IMR-90 (cell line): ENCODE measurements around the gene RER1. TPM values are rescaled to one million over a fixed set of nuclear protein-coding genes. Genes with fewer than 3 reads are reported as not detected.

Experiments used
- ATAC-seq: fragments of 200-7000 bp; cut with Tn5 transposase; 2 replicates; pipeline ENCODE4 v1.9.1; 2020; ENCODE audit warnings: low read depth, mild to moderate bottlenecking, moderate library complexity
- BruUV-seq: library from RNA; stranded (reverse); fragments of 400-500 nt; replicated peaks from 2 replicates; lab custom pipeline; 2021; lab: Mats Ljungman, UMichigan
- CTCF ChIA-PET: fragments of 300-600 bp; formaldehyde crosslinking; extraction: SDS; loops from one replicate; lab custom pipeline; 2021; ENCODE audit warnings: antibody characterized with exemption; lab: Yijun Ruan, JAX
- POLR2A ChIA-PET: fragments of 300-600 bp; sonication (Branson Sonifier 250); formaldehyde crosslinking; loops from one replicate; lab custom pipeline; 2022; ENCODE audit warnings: antibody characterized with exemption; ENCODE audit not compliant: unreplicated experiment; lab: Charles Lee
- DNase-seq: peaks from one replicate; pipeline ENCODE4 v3.0.0; 2013
- H2AFZ ChIP-seq: replicated peaks from 2 replicates; pipeline ENCODE3; 2013; ENCODE audit warnings: low read length, mild to moderate bottlenecking; ENCODE audit not compliant: poor library complexity
- H2AK5ac ChIP-seq: 2 replicates; pipeline ENCODE4 v1.6.1; 2013; ENCODE audit warnings: low read depth, low read length, inconsistent platforms
- H2AK9ac ChIP-seq: replicated peaks from 2 replicates; pipeline ENCODE3; 2013; ENCODE audit warnings: mild to moderate bottlenecking, low read depth, low read length, moderate library complexity; ENCODE audit not compliant: poor library complexity
- H2BK120ac ChIP-seq: 2 replicates; pipeline ENCODE4 v1.6.1; 2013; ENCODE audit warnings: low read depth, low read length, inconsistent platforms
- H2BK15ac ChIP-seq: 3 replicates; pipeline ENCODE4 v1.6.1; 2013; ENCODE audit warnings: low read depth, low read length, inconsistent platforms
- H2BK20ac ChIP-seq: 2 replicates; pipeline ENCODE4 v1.6.1; 2013; ENCODE audit warnings: low read depth, mild to moderate bottlenecking, inconsistent platforms, low read length, moderate library complexity
- H2BK5ac ChIP-seq: 2 replicates; pipeline ENCODE4 v1.6.1; 2013; ENCODE audit warnings: mild to moderate bottlenecking, low read depth, low read length, inconsistent platforms; ENCODE audit not compliant: poor library complexity, severe bottlenecking
- H3K14ac ChIP-seq: replicated peaks from 2 replicates; pipeline ENCODE4 v1.6.1; 2013; ENCODE audit warnings: low read depth, low read length, inconsistent platforms
- H3K18ac ChIP-seq: 2 replicates; pipeline ENCODE4 v1.6.1; 2013; ENCODE audit warnings: low read depth, low read length, control low read depth
- H3K23ac ChIP-seq: 2 replicates; pipeline ENCODE4 v1.6.1; 2013; ENCODE audit warnings: low read depth, low read length, inconsistent platforms
- H3K27ac ChIP-seq: 2 replicates; pipeline ENCODE4 v1.5.1; 2013; ENCODE audit warnings: mild to moderate bottlenecking, control low read depth, low read length; ENCODE audit not compliant: insufficient read depth
- H3K27me3 ChIP-seq: 2 replicates; pipeline ENCODE4 v1.6.1; 2013; ENCODE audit warnings: low read length; ENCODE audit not compliant: control insufficient read depth, insufficient read depth
- H3K36me3 ChIP-seq: 2 replicates; pipeline ENCODE4 v1.6.1; 2013; ENCODE audit warnings: low read length, mixed read lengths; ENCODE audit not compliant: control insufficient read depth, insufficient read depth
- H3K4ac ChIP-seq: 2 replicates; pipeline ENCODE4 v1.6.1; 2013; ENCODE audit warnings: low read depth, low read length, inconsistent platforms
- H3K4me1 ChIP-seq: 2 replicates; pipeline ENCODE4 v1.6.1; 2013; ENCODE audit warnings: low read length, mixed read lengths; ENCODE audit not compliant: control insufficient read depth, insufficient read depth
- H3K4me2 ChIP-seq: 2 replicates; pipeline ENCODE4 v1.6.1; 2013; ENCODE audit warnings: low read depth, mild to moderate bottlenecking, control low read depth, low read length, moderate library complexity
- H3K4me3 ChIP-seq: 2 replicates; pipeline ENCODE4 v1.5.1; 2013; ENCODE audit warnings: low read depth, mild to moderate bottlenecking, control low read depth, low read length, moderate library complexity; ENCODE audit not compliant: insufficient read depth
- H3K56ac ChIP-seq: 2 replicates; pipeline ENCODE4 v1.6.1; 2013; ENCODE audit warnings: low read length, inconsistent platforms; ENCODE audit not compliant: insufficient read depth; ENCODE audit errors: extremely low read depth
- H3K79me1 ChIP-seq, 2 experiments: 2 replicates each; pipeline ENCODE4 v1.6.1; 2013; ENCODE audit warnings: low read length in 2 of 2, inconsistent platforms in 1 of 2, low read depth in 1 of 2
- H3K9ac ChIP-seq: 2 replicates; pipeline ENCODE4 v1.6.1; 2013; ENCODE audit warnings: low read depth, low read length, control low read depth
- H3K9me1 ChIP-seq: 2 replicates; pipeline ENCODE4 v1.6.1; 2013; ENCODE audit warnings: low read length, inconsistent platforms; ENCODE audit not compliant: insufficient read depth
- H3K9me3 ChIP-seq: 2 replicates; pipeline ENCODE4 v1.6.1; 2013; ENCODE audit warnings: low read length; ENCODE audit not compliant: control insufficient read depth, insufficient read depth
- H4K20me1 ChIP-seq: 2 replicates; pipeline ENCODE4 v1.6.1; 2013; ENCODE audit warnings: low read length, inconsistent platforms; ENCODE audit not compliant: insufficient read depth
- H4K5ac ChIP-seq: 2 replicates; pipeline ENCODE4 v1.6.1; 2013; ENCODE audit warnings: mild to moderate bottlenecking, low read depth, low read length, control low read depth
- H4K8ac ChIP-seq, 2 experiments: 2 replicates each; pipeline ENCODE4 v1.6.1; 2013; ENCODE audit warnings: low read depth in 2 of 2, low read length in 2 of 2, control low read depth in 1 of 2, inconsistent platforms in 1 of 2
- H4K91ac ChIP-seq: 2 replicates; pipeline ENCODE4 v1.6.1; 2013; ENCODE audit warnings: low read depth, low read length, inconsistent platforms; ENCODE audit not compliant: insufficient read depth
- BHLHE40 ChIP-seq: fragments of 150-350 bp; IDR thresholded peaks from 2 replicates; pipeline ENCODE4 v1.6.1; 2016; ENCODE audit warnings: mild to moderate bottlenecking, low read depth, low read length
- CEBPB ChIP-seq: IDR thresholded peaks from 2 replicates; pipeline ENCODE4 v1.6.1; 2012; ENCODE audit warnings: low read depth, low read length, improper control_type of control experiment
- CHD1 ChIP-seq: IDR thresholded peaks from 2 replicates; pipeline ENCODE4 v1.6.1; 2012; ENCODE audit warnings: low read depth, low read length, improper control_type of control experiment
- ELK1 ChIP-seq: fragments of 150-350 bp; IDR thresholded peaks from 2 replicates; pipeline ENCODE4 v1.6.1; 2016; ENCODE audit warnings: low read depth, mild to moderate bottlenecking, low read length, moderate library complexity, borderline replicate concordance
- FOS ChIP-seq: fragments of 150-350 bp; IDR thresholded peaks from 2 replicates; pipeline ENCODE4 v1.6.1; 2016; ENCODE audit warnings: low read depth, low read length
- MAFK ChIP-seq: IDR thresholded peaks from 2 replicates; pipeline ENCODE4 v1.6.1; 2012; ENCODE audit warnings: low read depth, low read length, improper control_type of control experiment
- MAZ ChIP-seq: IDR thresholded peaks from 2 replicates; pipeline ENCODE4 v1.6.1; 2012; ENCODE audit warnings: low read depth, mild to moderate bottlenecking, low read length, improper control_type of control experiment, moderate library complexity, borderline replicate concordance
- MXI1 ChIP-seq: IDR thresholded peaks from 2 replicates; pipeline ENCODE4 v1.6.1; 2012; ENCODE audit warnings: low read depth, mild to moderate bottlenecking, low read length, moderate library complexity, borderline replicate concordance
- NFE2L2 ChIP-seq: fragments of 150-350 bp; IDR thresholded peaks from 2 replicates; pipeline ENCODE4 v1.6.1; 2016; ENCODE audit warnings: low read depth, mild to moderate bottlenecking, low read length
- POLR2A ChIP-seq: IDR thresholded peaks from 2 replicates; pipeline ENCODE4 v1.6.1; 2012; ENCODE audit warnings: mild to moderate bottlenecking, low read depth, low read length
- RAD21 ChIP-seq: IDR thresholded peaks from 2 replicates; pipeline ENCODE4 v1.6.1; 2012; ENCODE audit warnings: low read length, improper control_type of control experiment
- RCOR1 ChIP-seq: IDR thresholded peaks from 2 replicates; pipeline ENCODE4 v1.6.1; 2012; ENCODE audit warnings: mild to moderate bottlenecking, low read length, improper control_type of control experiment; ENCODE audit not compliant: insufficient replicate concordance
- RFX5 ChIP-seq: IDR thresholded peaks from 2 replicates; pipeline ENCODE4 v1.8.0; 2012; ENCODE audit warnings: low read depth, mild to moderate bottlenecking, low read length, moderate library complexity
- SMC3 ChIP-seq: fragments of 150-350 bp; IDR thresholded peaks from 2 replicates; pipeline ENCODE4 v1.6.1; 2016; ENCODE audit warnings: low read depth, mild to moderate bottlenecking, antibody characterized with exemption, low read length, moderate library complexity
- USF2 ChIP-seq: fragments of 150-350 bp; IDR thresholded peaks from 2 replicates; pipeline ENCODE4 v1.6.1; 2017; ENCODE audit warnings: mild to moderate bottlenecking, antibody characterized with exemption, low read length, low read depth
- WGBS, 2 experiments: methylation state at CpG; one replicate each; pipeline versions ENCODE4 v1.1.5 to v1.1.7; 2013; ENCODE audit warnings: missing lambda C conversion rate in 2 of 2; ENCODE audit not compliant: insufficient read length in 1 of 2; ENCODE audit errors: extremely low coverage in 2 of 2; 5-methylcytosine and 5-hydroxymethylcytosine counted together
- dilution Hi-C: fragments of 300-500 bp; cut with HindIII; formaldehyde crosslinking; loops from one replicate; pipeline ENCODE4 v1.14.3; 2018; ENCODE audit warnings: low sequenced_read_pairs; ENCODE audit not compliant: unreplicated experiment
- in situ Hi-C: fragments of 300-500 bp; cut with MboI; formaldehyde crosslinking; loops from 3 replicates; pipeline ENCODE4 v1.14.3; 2019; ENCODE audit warnings: low sequenced_read_pairs, inconsistent platforms, mixed read lengths
- intact Hi-C: fragments of 100-400 bp; cut with micrococcal nuclease; formaldehyde crosslinking; loops from 2 replicates; pipeline ENCODE4 v1.10.0; 2022
- polyA plus RNA-seq, 3 experiments: library from polyadenylated mRNA; depleted of rRNA; stranded (reverse); fragments of >200 nt; gene quantifications; 2 replicates each; pipeline ENCODE4 v1.2.3, GENCODE V29; 2012; ENCODE audit warnings: low replicate concordance in 1 of 3
- total RNA-seq: library from RNA; depleted of rRNA; stranded (reverse); fragments of >200 nt; gene quantifications from 2 replicates; pipeline ENCODE4 v1.2.3, GENCODE V29; 2012
- TF ChIP-seq, protein P1 (sequence below): conservative IDR thresholded peaks from 2 replicates; pipeline ENCODE4 v1.5.1; 2012; ENCODE audit warnings: mild to moderate bottlenecking, low read depth, low read length, improper control_type of control experiment

RER1 gene
- total and polyA plus RNA-seq, 2 of the 4 experiments (the other 2 are of a cell fraction), result 47.1 to 240 TPM

GRCh38 chr1:2437617-2438016 is 46.0 kb downstream of the RER1 start:
- no peak overlapping the region for H4K8ac ChIP-seq
- no peak overlapping the region for H3K23ac ChIP-seq
- no peaks in the 10 kb centered on the region for H3K36me3 ChIP-seq
- no peaks in the 10 kb centered on the region for H3K9me1 ChIP-seq
- no peaks in the 10 kb centered on the region for H3K79me1 ChIP-seq
- H4K20me1 ChIP-seq, result no peaks in the 10 kb centered on the region
- H3K27ac ChIP-seq, result no peak overlapping the region
- H2AFZ ChIP-seq, result no peak overlapping the region
- BruUV-seq, result no TSS peak
- H2BK20ac ChIP-seq, result no peak overlapping the region
- no peak overlapping the region for H3K56ac ChIP-seq
- no peak overlapping the region for H3K14ac ChIP-seq
- H2AK5ac ChIP-seq, result no peak overlapping the region
- no peak overlapping the region for H2BK5ac ChIP-seq
- intact Hi-C loops (no loop called here), in situ Hi-C loops (loop anchor here (25.0 kb wide), 1 partner anchor 625 kb away; the partner anchor contains the start of gene PRDM16), dilution Hi-C loops (no loop called here)
- CTCF ChIA-PET, result no interaction called here
- H3K27me3 ChIP-seq, result peaks cover 51% of the 10 kb centered on the region
- DNase-seq, result no peak
- no peaks in the 10 kb centered on the region for H3K4me1 ChIP-seq
- no peak overlapping the region for H2AK9ac ChIP-seq
- no peaks in the 10 kb centered on the region for H3K9me3 ChIP-seq
- H4K5ac ChIP-seq, result no peak overlapping the region
- H3K4ac ChIP-seq, result no peak overlapping the region
- TF ChIP-seq MAFK (no peak), ELK1 (no peak), POLR2A (no peak), SMC3 (no peak), MAZ (no peak), RCOR1 (no peak), CHD1 (no peak), MXI1 (no peak), CEBPB (no peak), USF2 (no peak), FOS (no peak), RFX5 (no peak), BHLHE40 (no peak), RAD21 (no peak), NFE2L2 (no peak)
- TF ChIP-seq, protein P1, sequence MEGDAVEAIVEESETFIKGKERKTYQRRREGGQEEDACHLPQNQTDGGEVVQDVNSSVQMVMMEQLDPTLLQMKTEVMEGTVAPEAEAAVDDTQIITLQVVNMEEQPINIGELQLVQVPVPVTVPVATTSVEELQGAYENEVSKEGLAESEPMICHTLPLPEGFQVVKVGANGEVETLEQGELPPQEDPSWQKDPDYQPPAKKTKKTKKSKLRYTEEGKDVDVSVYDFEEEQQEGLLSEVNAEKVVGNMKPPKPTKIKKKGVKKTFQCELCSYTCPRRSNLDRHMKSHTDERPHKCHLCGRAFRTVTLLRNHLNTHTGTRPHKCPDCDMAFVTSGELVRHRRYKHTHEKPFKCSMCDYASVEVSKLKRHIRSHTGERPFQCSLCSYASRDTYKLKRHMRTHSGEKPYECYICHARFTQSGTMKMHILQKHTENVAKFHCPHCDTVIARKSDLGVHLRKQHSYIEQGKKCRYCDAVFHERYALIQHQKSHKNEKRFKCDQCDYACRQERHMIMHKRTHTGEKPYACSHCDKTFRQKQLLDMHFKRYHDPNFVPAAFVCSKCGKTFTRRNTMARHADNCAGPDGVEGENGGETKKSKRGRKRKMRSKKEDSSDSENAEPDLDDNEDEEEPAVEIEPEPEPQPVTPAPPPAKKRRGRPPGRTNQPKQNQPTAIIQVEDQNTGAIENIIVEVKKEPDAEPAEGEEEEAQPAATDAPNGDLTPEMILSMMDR, result no peak
- H3K4me3 ChIP-seq, result no peak overlapping the region
- H3K18ac ChIP-seq, result no peak overlapping the region
- 54% methylated on average over 5 of the region's 15 CpGs; no CpG with 5 or more reads in 1 of the 2 experiments for WGBS, 2 experiments
- POLR2A ChIA-PET, result no interaction called here
- no peak for ATAC-seq
- no peak overlapping the region for H3K4me2 ChIP-seq
- no peak overlapping the region for H2BK120ac ChIP-seq
- H2BK15ac ChIP-seq, result no peak overlapping the region
- H3K9ac ChIP-seq, result no peak overlapping the region
- H4K91ac ChIP-seq, result no peak overlapping the region
